Measurements from ENCODE around the gene SLC25A13.

DNA sequence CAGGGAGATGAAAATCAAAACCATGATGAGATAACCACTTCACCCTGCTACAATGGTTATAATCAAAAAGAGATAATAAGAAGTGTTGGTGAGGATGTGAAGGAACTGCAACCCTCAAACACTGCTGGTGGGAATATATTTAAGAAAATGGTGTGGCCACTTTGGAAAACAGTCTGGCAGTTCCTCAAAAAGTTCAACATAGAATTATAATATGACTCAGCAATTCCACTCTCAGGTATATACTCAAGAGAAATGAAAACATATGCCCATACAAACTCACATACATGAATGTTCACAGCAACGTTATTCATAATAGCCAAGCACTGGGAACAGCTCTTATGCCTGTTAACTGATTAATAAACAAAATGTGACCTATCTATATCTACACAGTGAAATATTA, 104.8 kb downstream of the SLC25A13 start:
- TF ChIP-seq, protein P1, sequence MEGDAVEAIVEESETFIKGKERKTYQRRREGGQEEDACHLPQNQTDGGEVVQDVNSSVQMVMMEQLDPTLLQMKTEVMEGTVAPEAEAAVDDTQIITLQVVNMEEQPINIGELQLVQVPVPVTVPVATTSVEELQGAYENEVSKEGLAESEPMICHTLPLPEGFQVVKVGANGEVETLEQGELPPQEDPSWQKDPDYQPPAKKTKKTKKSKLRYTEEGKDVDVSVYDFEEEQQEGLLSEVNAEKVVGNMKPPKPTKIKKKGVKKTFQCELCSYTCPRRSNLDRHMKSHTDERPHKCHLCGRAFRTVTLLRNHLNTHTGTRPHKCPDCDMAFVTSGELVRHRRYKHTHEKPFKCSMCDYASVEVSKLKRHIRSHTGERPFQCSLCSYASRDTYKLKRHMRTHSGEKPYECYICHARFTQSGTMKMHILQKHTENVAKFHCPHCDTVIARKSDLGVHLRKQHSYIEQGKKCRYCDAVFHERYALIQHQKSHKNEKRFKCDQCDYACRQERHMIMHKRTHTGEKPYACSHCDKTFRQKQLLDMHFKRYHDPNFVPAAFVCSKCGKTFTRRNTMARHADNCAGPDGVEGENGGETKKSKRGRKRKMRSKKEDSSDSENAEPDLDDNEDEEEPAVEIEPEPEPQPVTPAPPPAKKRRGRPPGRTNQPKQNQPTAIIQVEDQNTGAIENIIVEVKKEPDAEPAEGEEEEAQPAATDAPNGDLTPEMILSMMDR (conservative IDR thresholded peaks at IDR 0.05) = no peak
- no peak for TF ChIP-seq ZFX (IDR thresholded peaks at IDR 0.05)
